ENCODE results near the gene POLR2E.

DNA sequence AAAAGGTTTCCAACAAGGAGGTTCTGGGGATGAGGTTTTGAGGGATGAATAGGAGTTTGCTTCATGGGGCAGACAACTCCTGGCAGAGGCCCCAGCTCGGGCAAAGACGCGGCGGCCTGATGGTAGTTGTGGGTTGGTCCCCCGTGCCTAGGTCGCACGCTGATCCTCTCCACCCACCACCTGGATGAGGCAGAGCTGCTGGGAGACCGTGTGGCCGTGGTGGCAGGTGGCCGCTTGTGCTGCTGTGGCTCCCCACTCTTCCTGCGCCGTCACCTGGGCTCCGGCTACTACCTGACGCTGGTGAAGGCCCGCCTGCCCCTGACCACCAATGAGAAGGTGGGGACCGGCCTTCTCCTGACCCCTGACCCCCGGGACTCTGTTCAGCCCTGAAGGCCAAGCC is 43.4 kb downstream of the POLR2E start:
- TF ChIP-seq POLR2A (IDR thresholded peaks at IDR 0.05) (no peak), POLR2AphosphoS5 (IDR thresholded peaks at IDR 0.05) (peak in 1 of 3 donors; percentile 19)
- TF ChIP-seq, protein P1, sequence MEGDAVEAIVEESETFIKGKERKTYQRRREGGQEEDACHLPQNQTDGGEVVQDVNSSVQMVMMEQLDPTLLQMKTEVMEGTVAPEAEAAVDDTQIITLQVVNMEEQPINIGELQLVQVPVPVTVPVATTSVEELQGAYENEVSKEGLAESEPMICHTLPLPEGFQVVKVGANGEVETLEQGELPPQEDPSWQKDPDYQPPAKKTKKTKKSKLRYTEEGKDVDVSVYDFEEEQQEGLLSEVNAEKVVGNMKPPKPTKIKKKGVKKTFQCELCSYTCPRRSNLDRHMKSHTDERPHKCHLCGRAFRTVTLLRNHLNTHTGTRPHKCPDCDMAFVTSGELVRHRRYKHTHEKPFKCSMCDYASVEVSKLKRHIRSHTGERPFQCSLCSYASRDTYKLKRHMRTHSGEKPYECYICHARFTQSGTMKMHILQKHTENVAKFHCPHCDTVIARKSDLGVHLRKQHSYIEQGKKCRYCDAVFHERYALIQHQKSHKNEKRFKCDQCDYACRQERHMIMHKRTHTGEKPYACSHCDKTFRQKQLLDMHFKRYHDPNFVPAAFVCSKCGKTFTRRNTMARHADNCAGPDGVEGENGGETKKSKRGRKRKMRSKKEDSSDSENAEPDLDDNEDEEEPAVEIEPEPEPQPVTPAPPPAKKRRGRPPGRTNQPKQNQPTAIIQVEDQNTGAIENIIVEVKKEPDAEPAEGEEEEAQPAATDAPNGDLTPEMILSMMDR (IDR thresholded peaks at IDR 0.05 in 8 of 11, conservative IDR thresholded peaks at IDR 0.05 in 3 of 11), result no peak
